NCI-H2196 treated with DMSO at 0.1 percent for 48 hours (cell line): ENCODE data around the gene PGLYRP3.

Experiments
- DNase-seq: peaks from one replicate; lab custom pipeline; 2025; ENCODE audit not compliant: unreplicated experiment; lab: John Stamatoyannopoulos, UW

PGLYRP3 gene

DNA sequence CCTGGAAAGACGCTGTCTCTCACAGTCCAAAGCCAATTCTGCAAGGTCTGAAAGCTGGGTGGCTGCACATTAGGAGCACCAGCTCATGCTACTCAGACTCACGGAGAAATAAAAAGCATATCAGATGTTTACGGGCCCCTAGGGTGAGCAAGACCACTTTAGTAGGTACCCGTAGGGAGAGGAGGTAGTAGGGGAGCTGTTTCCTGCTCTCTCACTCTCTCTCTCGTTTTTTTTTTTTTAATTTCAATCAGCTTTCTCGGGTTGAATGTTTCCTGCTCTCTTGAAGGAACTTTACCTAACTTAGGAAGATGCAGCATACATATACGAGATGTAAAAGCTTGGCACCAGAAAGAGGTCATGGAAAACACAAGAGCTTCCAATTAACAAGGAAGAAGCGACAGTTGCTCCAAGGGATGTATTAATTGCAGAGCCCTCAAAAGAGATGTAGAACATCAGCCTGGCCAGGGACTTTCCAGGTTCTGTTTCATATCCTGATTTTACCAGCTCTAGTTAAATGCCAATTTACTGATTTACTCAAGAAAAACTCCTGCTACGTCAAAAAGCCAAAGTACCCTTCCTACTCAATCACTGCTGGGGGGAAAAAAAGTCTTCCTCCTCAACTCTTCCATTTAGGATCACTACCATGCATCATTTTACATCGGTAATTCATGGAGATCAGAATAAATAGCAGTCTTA lies 50.1 kb downstream of the PGLYRP3 start:
- DNase-seq, result no peak

DNA sequence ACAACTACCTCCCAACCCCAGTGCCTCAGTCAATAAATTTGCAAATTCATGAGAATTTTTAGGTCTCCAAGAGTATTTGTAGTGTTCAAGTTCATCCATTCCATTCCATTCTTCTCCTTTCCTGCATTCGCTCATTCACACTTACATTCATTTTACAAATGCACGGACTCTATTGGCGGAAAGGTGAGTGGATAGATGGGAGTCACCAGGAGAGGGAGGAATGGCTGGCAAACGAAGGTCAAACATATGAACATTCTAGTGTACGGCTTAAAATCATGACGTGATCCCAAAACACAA lies 50.7 kb downstream of the PGLYRP3 start:
- no peak for DNase-seq

DNA sequence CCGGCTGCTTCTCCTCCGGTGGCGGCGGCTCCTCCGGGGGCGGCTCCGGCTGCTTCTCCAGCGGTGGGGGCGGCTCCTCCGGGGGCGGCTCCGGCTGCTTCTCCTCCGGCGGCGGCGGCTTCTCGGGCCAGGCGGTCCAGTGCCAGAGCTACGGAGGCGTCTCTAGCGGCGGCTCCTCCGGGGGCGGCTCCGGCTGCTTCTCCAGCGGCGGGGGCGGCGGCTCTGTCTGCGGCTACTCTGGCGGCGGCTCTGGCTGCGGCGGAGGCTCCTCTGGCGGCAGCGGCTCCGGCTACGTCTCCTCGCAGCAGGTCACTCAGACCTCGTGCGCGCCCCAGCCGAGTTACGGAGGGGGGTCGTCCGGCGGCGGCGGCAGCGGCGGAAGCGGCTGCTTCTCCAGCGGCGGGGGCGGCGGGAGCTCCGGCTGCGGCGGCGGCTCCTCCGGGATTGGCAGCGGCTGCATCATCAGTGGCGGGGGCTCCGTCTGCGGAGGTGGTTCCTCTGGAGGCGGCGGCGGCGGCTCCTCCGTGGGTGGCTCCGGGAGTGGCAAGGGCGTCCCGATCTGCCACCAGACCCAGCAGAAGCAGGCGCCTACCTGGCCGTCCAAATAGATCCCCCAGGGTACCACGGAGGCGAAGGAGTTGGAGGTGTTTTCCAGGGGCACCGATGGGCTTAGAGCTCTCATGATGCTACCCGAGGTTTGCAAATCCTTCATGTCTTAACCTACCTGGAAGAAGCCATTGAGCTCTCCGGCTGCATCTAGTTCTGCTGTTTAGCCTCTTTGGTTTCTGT lies 51.3 kb downstream of the PGLYRP3 start:
- no peak for DNase-seq

- DNase-seq, result no peak
These were observed 52.0 kb downstream of the PGLYRP3 start for GRCh38 chr1:153260585-153261280.

DNA sequence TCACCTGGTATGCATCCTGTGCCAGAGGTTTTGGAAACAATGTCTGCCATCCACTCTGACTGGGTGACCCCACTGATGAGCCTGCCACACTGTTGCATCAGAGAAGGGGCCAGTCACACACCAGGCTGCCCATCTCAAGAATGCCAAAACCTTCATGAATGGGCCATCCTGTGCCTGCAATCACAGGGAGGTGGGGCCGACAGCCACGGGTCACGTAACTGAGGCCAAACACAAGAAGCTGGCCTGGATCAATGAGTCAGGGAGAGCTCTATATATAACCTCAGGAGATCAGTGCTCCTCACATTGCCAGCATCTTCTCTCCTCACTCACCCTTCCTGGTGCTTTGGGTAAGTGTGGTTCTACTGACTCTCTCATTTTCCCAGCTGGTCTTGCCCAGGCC lies 53.4 kb downstream of the PGLYRP3 start, which contains the start of gene LORICRIN:
Gene LORICRIN, plus strand, starts transcription at position 301 of the 400 bp plus-strand sequence. CDS start 1,263 bp downstream, outside the sequence.
- DNase-seq, result no peak

DNA sequence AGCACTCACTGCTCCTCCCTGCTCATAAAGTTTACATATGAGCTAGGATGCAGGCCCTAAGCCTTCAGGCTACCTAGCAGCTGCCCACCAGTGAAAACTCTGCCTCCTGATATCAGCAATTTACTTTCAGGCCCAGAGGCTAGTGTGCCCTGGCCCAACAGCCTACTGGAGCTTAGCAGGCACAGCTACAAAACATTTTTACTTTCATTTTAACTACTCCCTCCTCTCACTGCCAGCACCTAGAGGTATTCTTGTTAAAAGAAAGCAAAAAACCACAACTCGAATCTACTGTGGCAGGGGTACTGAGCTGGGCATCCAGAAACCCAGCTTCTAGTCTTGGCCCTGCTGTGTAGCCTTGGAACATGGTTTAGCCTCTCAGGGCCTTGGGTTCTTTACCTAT lies 59.1 kb downstream of the PGLYRP3 start:
- no peak for DNase-seq

DNA sequence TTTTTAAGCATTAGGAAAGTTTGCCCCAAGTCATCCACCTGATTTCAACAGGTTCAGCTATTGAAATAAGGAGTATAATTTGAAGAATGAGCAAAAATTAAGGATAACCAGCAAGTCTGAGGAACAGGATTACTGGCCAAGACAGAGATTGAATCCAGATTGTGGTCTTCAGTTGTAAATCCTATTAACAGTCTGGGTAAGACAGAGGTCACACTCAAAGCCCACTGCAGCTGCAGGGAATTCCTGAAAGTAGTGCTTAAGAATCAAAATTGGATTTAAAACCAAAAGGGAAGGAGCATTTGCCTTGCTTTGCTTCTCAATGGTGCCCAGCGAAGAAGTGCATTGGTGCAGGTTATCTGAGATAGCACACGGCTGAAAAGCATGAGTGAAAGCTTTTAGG lies 59.7 kb downstream of the PGLYRP3 start:
- no peak for DNase-seq

- DNase-seq, result no peak
These were observed 60.8 kb downstream of the PGLYRP3 start for GRCh38 chr1:153251988-153252387.

GRCh38 chr1:153251562-153251961 lies 61.2 kb downstream of the PGLYRP3 start:
- DNase-seq, result no peak

DNA sequence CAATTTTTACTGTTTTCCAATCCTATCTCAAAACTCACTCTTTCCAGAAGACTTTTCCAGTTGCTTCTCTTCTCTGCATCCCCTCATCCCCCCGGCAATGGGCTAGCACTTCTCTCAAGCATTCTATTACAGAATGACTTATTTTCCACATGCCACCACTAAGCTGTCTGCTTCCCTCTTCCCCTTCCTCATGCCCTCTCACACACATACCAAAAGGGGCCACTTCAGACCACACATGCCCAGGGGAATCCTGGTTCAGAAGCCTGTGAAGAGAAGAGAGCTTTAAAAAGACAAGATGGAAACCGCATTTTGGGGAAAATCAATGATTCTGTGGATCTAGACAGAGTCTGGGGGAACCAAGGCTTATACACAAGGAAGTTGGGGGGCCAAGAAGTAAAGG lies 61.7 kb downstream of the PGLYRP3 start:
- no peak for DNase-seq

DNA sequence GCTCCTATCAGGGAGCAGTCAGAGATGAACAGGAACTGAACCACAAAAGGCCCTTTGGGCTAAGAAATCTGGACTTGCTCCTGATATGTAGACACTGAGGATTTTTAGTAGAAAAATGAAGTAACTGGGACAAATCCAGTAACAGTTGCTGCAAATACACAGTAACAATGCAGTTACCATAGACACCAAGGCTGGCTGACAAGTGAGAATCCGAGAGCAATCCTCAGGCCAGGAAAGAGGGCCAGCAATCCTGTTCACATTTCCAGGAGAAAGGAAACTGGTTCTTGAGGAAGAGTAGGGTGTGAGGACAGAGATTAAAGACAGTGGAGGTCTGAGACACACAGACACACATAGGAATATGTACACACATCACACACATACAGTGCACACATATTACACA lies 62.6 kb downstream of the PGLYRP3 start:
- no peak for DNase-seq

DNA sequence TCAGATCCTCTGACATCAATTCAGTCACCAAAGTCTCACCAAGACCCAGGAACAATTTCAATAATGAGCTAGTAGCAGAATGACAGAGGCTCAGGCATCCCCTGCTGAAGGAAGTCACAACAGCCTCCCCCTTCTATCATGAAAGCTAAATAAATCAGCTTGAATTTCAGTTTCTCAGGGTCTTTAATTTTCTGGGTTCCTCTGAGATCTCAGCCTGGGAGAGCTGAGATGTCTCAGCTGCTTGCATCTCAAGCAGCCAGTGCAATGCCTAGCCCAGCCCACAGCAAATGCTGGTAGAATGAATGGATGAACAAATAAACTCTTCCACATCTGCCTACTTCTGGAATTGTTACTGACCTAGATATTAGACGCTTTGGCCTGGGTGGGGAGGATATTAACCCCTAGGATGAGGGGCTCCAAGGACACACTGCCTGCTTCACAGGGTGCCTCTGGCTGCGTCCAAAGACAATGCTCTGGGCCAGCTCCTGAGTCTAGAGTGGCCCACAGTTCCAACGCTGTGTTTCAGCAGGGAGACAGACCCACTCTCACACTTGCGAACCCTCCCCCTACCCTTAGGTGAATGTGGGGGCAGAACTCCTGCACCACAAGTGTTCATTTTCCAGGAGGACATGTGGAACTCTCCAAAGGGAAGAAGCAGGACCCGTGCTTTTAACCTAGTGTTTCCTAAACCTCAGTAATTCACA lies 64.4 kb downstream of the PGLYRP3 start:
- no peak for DNase-seq
